HG02852 (cell line): ENCODE measurements around the gene FRMD3.
A peak's percentile ranks its signal among the peaks of the same experiment; 100 is the strongest.

Experiments
- ATAC-seq: cut with Tn5 transposase; IDR thresholded peaks from one replicate; pipeline ENCODE4 v1.9.1; 2021; ENCODE audit warnings: mild to moderate bottlenecking, moderate library complexity; ENCODE audit not compliant: unreplicated experiment

FRMD3 gene

DNA sequence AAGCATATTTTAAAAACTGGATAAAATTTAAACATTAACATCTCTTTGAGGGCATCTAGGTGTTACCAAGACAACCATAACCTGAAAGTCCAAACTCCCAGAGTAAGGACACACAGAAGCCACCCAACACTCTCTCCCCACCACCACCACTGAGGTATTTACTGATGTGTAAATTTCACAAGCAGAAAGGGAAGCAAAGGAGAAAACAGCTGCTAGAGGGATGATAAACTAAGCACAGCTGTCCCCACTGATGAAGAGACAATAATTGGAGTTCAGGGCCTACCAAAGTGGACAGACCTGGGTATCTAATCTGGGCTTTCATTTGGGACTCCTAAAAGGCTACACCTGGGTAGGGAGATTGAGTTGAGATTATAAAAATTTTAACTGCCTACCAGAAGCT is 63.6 kb downstream of the FRMD3 start:
- ATAC-seq = no peak

DNA sequence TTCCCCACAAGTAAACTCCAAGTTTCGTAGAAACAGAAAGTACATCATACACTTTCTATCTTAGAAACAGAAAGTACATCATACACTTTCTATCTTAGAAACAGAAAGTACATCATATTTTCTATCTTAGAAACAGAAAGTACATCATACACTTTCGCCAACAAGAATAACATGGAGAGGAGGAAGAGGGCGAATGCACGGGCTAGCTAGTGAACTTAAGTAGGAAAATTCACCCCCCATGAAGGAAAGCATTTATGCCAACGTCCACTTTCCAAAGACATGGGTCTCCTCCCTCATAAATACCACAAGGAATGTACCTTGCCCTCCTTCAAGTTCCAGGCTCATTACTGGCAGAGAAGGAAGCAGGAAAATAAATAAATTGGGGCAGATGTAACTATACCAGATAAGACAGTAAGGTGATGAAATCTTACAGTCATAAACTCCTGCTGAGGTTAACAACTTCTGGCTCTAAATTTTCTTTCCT is 64.7 kb downstream of the FRMD3 start:
- ATAC-seq = peak; percentile 95

DNA sequence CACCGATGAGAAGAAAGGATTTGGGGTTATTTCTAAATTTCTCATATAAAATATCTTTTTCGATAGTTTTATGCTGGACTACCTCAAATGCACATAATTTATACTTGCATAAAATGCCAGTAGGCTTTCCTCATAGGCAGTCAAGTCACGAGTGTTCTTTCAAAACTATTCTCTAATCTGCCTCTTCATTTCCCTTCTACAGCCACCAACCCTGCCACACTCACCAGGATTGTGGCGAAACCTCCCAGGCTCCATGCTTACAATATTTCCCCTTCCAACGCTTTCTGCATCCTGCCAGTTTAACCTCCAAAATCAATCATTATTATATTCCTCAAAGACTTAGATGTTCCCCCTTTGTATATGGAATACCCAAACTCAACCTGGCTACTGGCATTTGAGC is 65.4 kb downstream of the FRMD3 start:
- no peak for ATAC-seq

DNA sequence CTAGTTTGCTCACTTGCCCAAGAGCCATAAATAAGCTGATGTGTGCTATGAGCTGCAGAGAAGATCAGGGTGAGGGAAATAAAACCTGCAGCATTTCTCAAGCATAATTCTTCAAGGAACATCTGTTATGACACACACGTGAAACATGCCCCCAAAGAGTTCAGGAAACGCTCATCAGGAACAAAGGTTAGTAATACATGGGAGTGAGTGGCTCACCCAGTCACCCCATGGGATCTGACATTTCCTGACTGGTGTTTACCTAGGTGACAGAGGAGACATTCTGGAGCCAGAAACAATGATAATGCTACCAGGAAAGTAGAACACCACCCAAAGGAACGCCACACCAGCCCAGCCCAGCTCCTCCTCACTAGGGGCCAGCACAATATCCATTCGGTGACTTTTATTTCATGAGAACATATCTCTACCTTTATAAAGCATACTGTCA is 66.0 kb downstream of the FRMD3 start:
- no peak for ATAC-seq

DNA sequence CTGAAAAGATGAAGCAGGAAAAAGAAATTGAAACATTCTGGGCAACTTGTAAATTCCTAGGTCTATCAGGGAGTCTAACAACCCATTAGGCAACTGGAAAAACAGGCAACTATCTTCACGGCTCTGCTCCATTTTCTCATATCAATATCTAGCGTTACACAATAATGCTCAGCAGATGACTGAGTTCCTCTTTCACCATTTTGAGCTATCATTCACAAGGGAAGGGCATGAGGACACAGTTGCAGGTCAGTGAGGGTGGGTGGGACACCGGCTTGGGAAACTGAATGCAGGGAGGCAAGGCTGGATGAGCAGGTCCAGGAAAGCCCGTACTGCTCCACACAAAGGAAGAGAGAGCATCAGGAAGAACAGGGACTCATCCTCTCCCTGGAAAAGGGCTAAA is 67.0 kb downstream of the FRMD3 start:
- ATAC-seq = no peak

DNA sequence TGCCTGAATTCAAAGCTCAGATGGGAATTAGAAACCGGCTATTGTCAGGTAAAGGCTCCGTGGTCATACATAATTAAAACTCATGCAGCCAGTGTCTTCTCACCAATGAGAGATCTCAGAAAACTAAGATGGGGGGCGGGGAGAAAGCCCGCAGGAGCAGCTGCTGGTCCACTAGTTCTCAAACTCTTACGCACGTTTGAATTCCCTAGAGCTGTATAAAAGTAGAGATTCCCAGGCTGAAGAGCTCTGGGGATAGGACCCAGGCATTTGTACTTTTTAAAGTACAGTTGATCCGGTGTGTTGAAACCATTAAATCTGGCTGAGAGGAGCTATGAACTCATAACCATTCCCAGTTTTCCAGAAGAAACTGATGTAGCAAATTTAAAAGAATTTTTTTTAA is 68.5 kb downstream of the FRMD3 start:
- no peak for ATAC-seq

DNA sequence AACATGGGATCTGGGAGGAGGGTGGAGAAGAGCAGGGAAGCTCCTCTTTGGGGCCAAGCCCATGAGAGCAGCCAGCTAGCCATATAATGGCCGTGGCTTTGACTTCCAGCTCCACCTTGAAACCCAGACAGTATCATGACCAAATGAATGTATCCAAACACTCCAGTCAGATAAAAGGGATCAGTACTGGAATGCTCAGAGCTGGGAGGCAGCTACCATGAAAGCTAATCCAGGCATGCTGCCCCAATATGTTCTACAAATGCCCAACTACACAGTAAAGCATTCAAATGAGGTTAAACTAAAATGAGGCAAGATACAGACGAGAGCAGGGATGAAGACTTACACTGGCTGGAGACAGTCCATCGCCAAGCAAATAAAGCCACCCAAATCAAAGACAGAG is 69.4 kb downstream of the FRMD3 start:
- ATAC-seq = no peak

DNA sequence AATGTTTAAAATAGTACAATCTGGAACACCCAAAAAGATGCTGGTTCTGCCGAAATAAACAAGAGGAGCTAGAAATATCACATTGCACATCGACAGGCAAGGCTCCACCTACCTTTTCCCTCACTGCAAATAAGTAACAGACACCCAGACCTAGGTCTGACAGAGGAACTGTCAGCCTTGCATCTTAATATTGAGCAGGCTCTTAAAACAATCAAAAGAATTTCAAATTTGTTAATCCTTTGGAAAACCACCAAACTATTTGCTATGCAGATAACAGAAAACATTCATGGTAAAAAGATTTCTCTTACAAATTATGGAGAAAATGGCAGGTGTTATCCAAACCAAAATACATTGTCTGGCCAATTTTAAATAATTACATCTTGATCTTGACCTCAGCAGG is 71.3 kb downstream of the FRMD3 start:
- no peak for ATAC-seq

DNA sequence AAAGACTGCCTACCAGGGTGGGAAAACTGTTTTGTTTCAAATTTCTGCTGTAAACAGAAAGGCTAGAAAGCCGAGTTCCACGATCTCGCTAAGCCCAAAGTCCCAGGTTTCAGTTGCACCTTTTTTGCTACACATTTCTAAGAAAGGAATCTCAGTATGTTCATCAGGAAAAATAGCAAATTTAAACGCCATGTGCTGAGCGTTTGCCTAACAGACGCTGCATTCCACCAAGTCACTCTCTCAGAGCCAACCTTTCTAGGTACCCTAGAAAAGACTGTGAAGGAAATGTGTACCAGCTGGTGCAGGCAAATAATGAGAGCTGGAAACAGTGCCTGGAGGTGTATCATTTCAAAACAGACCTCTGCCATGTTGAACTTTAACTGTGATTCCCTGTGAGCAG is 71.8 kb downstream of the FRMD3 start:
- ATAC-seq = no peak

DNA sequence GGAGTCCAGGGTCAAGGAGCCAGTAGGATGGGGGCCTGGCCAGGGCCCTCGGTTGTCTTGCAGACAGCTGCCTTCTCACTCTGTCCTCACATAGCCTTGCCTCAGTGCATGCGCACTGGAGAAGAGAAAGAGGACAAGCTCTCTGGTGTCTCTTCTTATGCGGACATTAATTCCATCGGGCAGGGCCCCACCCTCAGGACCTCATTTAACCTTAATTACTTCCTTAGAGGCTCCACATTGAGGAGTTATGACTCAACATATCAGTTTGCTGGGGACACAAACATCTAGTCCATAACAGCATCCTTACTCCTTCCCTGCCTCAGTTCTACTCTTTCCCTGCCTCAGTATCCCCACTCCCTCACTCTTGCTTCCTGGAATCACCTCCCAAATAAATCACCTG is 78.4 kb downstream of the FRMD3 start:
- ATAC-seq = no peak

DNA sequence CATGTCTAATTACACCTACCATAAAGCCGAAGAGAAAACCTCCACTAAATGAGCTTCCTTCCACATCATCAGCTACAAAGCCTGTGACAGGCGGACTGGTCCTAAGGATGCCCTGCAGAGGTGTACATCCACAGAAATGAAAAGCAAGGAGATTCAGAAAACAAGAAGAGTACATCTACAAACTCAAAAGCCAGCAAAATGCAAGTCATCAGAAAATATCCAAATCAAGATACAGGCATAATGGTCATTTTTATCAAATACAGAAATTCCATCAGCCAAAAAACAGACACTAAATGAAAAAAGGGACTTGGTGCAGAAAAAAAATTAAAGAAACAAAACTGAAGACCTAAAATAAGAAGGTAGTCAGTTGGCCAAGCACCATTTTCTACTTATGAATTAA is 79.7 kb downstream of the FRMD3 start:
- ATAC-seq = no peak

DNA sequence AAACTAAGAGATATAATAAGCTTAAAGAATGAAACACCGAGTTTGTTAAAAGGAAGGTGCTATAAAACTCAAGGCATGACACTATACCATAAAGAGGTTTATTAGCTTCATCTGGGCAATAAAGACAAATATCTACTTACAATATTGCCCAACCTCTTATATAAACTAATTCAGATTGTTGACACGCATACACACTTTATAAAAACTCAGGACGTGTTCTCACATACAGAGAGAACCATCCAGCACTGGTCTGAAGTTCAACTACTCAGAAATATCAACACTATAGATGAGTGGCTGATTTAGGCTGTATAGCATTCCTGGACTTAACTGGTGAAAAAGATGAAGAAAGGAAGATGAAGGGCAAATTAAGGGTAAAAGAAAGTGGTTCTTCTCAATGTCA is 81.2 kb downstream of the FRMD3 start:
- ATAC-seq = no peak

DNA sequence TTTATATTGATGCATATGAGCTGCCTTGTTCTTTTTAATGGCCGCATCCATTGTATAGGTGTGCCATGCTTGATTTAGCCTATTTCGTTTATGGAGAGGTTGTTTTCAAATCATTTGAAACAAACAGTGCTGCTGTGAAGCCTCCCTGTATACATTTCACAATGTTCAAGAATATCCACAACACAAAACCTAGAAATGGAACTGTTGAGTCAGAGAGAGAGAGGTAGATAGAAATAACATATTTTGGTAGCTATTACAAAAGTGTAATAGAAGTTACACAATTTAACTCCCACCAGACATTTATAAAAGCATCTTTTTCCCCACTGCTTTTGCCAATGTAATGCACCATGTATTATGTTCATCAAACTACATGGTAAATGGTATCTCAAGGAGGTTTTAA is 82.0 kb downstream of the FRMD3 start:
- ATAC-seq = no peak

DNA sequence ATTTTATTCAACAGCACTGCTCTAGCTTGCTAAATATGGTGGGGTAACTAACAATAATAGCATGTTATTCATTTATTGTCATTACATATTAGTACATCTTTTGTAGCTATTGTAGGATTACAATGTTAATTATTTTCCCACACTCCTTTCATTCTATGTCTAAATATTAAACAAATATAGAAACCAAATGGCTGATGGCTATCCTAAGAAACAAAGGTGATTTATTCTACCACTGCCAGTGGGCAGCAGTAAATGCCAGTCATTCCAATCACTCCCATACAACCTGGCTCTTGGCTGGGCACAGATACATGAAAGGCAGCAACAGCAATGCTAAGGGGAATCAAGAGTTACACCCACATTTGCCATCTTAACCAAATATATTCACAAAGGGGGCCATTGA is 84.1 kb downstream of the FRMD3 start:
- ATAC-seq = no peak

DNA sequence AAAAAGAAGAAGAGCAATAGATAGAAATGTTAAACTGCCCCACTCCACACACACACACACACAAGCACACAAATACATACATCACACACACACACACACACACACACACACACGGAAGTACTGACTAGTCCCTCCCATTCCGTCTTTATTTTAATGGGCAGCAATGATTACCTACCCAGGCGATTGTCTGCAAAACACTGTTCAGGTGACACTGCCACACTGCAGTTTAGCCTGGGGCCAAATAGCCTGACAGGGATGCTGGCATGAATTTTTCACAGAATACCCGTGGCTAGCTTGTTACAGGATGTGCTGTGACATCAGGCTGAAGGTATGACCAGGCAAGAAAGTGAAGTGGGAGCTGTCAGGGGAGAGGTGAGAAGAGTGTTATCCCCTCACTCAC is 86.9 kb downstream of the FRMD3 start:
- no peak for ATAC-seq

DNA sequence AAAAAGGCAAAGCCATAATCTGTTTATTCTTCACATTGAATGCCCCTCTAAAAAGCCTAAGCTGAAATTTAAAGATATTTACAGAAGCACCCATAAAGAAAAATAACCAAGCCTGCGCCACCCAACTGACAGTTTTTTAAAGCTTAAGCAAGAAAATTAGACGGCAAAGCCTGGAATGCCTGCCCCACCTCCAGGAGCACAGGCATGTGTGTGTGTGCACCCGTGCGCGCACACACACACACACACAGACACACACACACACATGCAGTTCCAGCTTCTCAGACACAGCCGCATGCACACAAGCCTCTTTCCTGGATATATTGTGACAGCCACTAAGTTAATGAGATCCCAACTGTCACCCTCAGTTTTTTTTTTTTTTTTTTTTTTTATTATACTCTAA is 88.2 kb downstream of the FRMD3 start:
- ATAC-seq = no peak

DNA sequence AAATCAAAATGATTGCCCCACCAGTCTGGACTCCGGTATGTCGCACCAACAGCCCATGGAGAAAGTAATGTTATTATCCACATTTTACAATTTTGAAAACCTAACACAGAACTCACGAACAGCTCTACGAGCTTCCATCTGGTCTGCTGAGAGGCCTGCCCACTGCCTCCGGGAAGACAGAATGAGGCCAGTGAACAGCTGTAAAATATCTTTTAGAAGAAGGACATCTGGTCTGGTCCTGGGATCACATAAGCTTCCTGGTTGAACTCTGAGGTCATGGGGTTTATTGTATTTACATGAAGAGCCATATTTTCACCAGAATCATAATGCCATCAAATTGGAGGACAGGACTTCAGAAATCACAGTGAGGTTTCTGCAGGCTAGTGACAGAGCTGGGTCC is 89.0 kb downstream of the FRMD3 start:
- ATAC-seq = no peak

DNA sequence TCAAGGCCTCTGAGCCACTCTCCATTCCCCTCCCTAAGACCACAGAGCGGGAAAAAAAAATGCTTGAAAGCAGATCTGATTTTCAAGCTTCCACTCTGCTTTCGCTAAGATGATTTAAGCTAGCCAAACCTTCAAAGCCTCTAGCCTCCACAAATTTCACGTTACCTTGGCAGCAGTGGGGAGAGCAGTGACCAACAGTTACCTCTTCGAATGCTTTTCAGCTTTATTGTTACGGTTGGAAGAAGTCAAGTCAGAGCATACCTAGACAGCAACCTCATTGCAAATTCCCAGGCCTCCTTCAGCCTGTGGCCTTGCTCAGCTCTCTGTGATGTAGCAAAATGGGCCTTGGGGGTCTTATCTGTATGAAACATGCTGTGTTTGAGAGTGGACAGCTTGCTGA is 89.6 kb downstream of the FRMD3 start:
- no peak for ATAC-seq

DNA sequence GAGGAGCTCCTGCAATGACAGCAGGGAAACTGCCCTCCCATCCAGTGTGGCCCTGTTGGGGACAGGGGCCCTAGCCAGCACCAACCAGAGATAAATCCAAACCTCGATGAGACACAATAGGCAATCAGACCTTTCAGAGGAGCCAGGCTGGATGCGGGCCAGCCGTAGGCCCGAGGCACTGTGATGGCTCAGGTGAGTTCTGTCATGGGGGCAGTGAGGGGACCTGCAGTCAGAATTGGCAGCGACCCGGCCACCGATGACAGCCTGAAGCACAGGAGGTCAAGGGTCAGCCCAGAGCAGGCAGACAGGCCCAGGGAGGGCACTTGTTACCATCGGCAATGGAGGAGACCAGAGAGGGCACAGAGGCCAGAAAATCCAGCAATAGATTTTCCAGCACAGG is 90.8 kb downstream of the FRMD3 start:
- ATAC-seq = no peak

DNA sequence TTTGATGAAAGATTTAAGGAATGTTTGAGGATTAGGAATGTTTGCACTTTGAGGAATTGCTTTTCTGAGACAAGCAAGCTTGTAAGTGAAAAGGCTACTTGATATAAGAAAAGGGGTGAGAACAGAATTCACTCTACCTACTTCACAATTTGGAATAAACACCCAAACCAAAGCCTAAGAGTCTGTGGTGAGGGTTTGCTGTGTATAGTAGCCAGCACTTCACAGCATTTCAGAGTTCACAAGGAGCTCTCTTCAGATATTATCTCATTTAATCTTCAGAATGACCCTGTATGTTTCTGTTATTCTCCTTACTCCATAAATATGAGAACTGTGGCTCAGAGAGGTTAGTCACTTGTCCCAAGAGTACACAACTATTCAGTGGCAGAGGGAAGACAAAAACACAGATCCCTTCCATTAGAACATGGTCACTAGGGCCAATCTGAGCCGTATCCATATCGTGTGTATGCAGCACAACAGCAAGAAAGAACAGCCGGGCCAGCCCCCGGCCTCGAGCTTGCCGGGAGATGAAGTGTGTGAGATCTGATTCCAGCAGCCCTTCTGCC is 92.4 kb downstream of the FRMD3 start:
- no peak for ATAC-seq

DNA sequence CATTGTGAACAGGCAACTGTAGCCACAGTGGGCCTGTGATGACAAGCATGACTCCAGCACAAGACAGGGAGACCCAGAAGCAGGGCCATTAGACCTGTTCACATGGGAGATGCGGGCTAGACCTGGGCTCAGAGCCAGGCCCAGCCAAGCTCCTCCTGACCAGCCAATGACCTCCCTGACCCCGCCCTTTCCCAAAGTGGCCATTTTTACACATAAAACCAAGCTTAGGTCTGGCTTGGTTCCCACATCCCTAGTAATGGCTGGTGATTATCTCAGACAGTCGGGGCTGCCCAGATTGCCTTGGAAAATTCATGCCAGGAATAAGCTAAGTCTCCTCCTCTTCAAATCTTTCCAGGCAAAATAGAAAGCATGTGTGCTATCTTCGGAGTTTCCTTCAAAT is 94.1 kb downstream of the FRMD3 start:
- no peak for ATAC-seq

DNA sequence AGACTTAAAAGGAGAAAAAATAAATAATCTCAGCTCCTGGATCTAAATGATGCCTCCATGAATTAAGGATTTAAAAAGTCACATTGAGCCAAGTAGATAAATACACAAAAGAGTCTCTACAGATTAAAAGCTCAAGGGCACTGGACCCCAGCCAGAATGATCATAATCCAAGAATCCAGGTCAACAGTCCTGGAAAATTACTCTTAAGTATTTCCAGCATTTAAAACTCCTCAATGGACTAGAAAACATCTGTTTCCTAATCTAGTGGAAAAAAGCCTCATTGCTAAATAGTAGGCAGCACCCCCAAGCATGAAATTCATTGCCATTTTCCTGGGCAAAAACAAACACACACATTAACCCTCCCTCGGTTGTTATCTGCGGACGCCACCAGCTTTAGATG is 96.8 kb downstream of the FRMD3 start:
- no peak for ATAC-seq

DNA sequence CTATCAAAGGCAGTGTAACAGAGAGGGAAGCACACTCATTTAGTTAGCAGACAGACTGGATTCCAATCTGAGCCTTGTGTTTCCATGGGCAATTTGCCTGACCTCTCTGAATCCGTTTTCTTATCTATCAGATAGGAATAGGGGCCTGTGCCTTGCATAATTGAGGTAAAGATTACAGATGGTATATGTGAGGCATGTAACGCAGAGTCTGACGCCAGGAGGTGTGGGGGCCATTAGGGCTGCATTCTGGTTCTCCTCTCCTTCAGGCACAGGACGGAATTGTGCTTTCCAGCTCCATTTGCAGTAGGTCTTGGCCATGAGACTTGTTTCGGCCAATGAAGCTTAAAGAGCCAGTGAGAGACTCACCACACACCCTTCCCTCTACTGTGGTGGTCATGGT is 97.6 kb downstream of the FRMD3 start:
- no peak for ATAC-seq

DNA sequence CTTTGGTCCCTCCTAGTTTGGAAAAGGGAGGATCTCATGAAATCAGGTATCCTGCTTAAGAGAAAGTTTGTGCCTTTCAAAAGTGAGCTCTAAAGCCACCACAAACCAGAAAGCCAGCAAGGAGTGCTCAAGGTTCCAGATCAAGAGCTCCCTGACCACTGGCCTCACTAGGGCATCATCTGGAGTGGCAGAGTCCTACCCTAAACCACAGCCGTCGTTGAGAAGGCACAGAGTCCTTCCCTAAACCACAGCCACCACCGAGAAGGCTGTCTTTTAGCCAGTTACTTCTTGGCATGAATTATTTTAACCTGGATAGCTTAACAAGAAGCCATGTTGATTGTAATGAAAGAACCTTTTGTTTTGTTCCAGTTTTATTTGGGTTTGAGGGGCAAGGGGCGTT is 102.9 kb downstream of the FRMD3 start:
- ATAC-seq = no peak
